HG02885 (cell line): ENCODE data around the gene LYVE1.
A peak's percentile ranks its signal among the peaks of the same experiment; 100 is the strongest.

Experiments
- ATAC-seq: cut with Tn5 transposase; IDR thresholded peaks from one replicate; pipeline ENCODE4 v1.9.1; 2021; ENCODE audit warnings: mild to moderate bottlenecking; ENCODE audit not compliant: unreplicated experiment, poor library complexity

The LYVE1 gene

DNA sequence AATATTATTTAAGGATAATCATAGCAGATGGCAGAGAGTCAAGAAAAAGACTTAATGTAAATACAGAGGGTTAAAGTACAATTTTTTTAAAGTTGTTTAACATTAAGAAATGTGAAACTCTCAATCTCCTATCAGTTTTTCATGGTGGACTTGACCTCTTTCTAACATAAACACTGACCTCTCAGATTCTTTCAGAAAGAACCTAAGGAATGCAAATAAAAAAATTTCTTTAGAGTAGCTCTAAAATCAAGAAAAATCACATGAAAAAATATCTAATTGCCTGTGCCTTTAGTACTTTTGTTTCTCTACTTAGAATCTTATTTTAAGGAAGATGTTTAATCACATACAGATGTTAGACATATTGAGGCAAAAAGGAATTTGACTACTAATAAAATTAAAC is 40.3 kb downstream of the LYVE1 start:
- ATAC-seq: no peak

DNA sequence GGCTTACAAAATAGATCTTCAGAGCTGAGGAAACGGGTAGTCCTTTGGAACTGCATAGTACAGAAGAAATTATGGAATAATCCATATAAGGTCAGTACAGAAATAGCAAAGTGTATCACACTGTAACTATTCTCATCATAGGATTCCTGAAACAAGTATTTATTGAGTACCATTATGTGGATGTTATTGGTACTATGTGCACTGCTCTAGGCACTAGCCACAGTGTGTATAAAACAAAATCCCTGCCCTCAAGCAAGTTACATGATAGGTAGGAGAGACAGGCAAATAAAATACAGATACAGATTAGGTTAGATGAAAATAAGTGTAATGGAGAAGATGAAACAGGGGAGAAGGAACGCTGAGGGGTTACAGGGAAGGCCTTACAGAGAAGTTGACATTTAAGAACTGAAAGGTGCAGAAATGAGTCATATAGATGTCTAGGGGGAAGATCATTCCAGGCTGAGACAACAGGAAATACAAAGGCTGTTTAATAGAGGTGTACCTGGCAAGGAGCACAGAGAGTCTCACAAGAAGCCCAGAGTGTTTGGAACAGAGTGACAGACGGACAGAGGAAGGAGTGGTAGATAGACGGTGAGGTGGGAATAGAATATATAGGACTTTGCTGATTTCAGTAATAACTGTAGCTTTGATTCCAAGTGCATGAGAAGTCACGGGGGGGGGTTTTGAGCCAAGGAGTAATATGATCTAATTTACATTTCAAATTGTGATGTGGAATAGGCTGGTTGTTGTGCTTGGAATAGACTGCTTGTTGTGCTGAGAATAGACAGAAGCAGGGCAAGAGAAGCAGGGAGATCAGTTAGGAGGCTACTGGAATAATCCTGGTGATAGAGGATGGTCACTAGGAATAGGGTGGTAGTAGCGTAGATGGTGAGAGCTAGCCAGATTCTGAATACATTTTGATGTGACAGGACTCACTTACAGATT is 41.2 kb downstream of the LYVE1 start:
- ATAC-seq: peak; percentile 69

DNA sequence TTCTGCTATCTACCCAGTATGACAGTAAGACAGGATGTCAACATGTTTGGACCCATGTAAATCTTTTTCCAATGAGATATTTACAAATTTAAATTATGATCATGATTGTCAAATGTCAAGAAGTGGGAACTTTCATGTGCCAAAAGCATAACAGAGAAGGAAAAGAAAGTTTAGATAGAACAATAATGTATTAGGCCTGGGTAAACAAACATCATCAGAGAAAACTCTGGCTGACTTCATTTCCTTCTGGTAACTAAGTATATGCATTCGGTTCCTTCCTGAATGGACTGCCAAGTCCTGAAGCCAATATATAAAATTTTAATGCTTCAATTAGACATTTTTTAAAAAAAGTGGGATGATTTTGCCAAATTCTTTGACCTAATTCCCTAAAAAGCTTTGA is 44.0 kb downstream of the LYVE1 start:
- ATAC-seq: no peak

DNA sequence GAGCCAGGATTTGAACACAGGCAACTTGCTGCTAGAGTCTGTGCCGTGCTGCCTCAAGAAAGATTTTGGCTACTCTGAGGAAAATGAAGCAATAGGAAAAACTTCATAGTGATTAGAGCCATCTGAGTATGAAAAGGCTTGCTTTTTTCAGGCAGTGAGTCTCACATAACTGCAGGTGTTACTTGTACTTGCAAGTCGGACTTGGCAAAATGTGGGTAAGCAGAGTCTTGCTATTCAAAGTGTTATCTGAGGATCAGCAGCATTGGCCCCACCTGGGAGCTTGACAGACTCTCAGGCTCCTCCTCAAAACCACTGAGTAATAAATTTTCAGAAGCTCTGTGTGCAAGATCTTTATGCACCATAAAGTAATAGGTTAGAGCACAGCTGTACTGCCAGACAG is 45.5 kb downstream of the LYVE1 start:
- no peak for ATAC-seq

DNA sequence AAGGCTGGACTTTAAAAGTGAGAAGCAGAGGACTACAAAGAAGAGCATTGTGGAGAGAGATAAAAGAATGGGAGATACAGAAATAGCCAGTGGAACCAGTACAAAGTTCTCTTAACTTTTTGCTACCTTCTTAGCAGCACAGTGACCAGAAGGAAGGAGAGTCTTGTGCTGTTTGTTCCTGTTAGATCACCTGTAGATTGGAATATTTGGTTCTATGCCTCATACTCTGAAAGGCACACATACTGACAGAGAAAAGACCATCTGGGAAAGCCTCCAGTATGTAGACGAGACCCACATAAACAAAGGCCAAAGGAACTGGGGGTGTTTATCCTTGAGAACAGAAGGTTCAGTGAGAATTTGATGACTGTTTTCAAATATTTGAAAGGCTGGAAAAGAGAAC is 46.2 kb downstream of the LYVE1 start:
- no peak for ATAC-seq

DNA sequence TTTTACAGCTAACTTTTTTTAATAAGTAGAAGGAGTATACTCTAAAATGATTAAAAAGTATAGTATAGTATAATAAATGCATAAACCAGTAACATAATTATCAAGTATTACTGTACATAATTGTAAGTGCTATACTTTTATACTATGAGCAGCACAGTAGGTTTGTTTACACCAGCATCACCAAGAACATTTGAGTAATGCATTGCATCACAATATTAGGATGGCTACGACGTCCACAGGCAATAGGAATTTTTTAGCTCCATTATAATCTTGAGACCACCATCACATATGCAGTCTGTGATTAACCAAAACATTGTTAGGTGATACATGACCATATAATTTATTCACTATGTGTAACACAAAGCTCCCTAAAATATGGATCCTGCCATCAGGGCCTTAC is 47.9 kb downstream of the LYVE1 start:
- ATAC-seq: no peak

DNA sequence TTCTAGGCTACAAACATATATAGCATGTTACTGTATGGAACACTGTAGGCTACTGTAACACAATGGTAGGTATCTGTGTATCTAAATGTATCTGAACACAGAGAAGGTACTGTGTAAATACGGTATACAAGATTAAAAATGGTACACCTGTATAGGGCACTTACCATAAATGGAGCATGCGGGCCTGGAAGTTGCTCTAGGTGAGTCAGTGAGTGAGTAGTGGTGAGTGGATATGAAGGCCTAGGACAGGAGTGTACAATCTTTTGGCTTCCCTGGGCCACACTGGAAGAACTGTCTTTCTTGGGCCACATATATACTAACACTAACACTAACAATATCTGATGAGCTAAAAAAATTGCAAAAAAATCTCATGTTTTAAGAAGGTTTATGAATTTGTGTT is 48.8 kb downstream of the LYVE1 start:
- no peak for ATAC-seq

DNA sequence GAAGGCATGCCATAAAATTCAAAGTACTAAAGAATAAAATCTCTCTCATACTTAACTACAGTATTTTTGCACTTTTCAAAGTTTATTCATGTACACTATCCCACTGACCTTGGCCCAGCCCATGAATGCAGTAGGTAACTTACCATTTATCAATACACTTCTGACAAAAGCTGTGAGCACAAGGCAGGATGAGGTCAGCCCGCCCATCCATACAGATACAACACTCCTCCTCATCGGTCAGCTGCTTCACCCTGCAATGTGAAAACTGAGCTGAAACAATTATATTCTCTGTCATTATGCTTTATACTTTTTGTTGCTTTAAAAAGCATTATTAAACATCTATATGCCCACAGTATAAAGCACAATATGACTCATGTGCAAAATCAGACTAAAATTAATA is 49.6 kb downstream of the LYVE1 start:
- ATAC-seq: no peak

DNA sequence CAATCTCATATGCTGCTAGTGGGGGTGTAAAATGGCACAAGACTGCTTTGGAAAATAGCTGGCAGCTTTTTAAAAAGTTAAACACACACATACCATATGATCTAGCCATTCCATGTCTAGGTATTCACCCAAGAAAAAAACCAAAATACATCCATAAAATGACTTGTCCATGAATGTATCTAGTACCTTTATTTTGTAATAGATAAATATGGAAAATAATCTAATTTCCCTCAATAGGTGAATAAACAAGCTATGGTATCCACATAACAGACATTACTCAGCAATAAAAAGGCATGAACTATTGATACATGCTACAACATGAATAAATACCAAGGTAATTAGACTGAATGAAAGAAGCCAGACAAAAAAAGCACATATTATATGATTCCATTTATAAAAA is 50.3 kb downstream of the LYVE1 start:
- ATAC-seq: no peak

DNA sequence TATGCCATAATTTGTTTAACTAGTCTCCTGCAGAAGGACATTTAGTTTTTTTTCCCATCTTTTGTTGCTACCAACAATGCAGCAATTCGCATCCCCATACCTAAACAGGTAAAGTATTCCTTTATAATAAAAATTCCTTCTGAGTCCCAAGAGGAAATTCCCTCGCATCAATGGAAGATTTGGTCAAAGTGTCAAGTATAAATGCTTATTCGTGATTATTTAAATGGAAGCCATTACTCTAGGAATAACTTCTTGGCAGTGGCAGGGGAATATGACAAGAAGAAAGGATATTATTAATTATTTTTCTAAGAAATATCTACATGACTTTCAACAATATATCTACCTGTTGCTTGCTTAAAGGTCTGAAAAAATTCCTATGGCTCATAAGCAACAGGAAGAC is 53.0 kb downstream of the LYVE1 start:
- no peak for ATAC-seq

DNA sequence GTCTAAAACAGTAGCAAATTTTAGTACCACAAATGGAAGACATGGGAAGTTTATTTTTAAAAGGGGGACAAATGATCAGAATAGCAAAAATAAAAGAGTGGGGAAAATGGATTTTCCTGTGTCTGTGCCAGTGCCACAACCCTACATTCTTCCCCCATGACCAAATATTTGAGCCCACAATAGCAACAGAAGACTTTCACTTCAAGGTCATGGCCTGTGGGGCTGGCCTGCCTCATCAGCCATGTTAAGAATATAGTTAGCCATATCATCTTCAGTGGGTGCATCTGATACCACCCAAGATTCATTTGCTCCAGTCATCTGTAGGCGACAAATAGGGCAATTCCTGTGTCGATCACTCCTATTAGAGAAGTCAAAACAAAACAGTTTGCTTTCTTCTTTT is 53.8 kb downstream of the LYVE1 start:
- no peak for ATAC-seq

DNA sequence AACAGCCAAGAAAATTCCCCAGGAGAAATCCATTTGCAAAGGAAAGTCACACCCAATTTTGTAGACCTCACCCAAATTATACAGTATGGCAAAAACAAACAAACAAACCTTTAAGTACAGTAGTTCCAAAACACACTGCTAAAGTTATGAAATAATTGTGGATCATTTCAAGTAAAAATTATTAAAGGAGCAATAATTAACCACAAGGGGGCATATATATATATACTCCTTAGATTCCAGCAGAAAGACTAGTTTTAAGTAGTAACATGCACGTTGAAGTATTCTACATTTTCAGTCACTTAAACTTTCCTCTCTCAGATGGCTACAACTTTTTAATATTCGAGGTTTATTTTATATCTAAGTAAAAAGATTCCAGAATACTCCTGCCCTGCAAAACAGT is 54.3 kb downstream of the LYVE1 start:
- no peak for ATAC-seq

DNA sequence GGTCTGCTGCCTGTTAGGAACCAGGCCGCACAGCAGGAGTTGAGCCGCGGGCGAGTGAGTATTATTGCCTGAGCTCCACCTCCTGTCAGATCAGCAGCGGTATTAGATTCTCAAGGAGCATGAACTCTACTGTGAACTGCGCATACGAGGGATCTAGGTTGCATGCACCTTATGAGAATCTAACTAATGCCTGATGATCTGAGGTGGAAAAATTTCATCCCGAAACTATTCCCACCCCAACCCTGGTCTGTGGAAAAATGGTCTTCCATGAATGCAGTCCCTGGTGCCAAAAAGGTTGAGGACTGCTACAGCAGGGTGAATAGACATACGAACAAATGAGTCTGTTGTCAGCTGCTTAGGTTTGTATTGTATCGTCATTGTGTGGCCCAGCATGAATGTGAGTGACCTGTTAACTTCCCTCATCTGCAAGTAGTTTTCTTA is 57.3 kb downstream of the LYVE1 start:
- ATAC-seq: no peak
